GM19467 (cell line): ENCODE measurements around the gene NXPH3.

Source experiments
- ATAC-seq: cut with Tn5 transposase; IDR thresholded peaks from one replicate; pipeline ENCODE4 v1.9.1; 2021; ENCODE audit warnings: mild to moderate bottlenecking, moderate library complexity; ENCODE audit not compliant: unreplicated experiment

NXPH3 gene

GRCh38 chr17:49618028-49618611 lies 42.4 kb downstream of the NXPH3 start:
- no peak for ATAC-seq

GRCh38 chr17:49621420-49621819 lies 45.7 kb downstream of the NXPH3 start:
- no peak for ATAC-seq

DNA sequence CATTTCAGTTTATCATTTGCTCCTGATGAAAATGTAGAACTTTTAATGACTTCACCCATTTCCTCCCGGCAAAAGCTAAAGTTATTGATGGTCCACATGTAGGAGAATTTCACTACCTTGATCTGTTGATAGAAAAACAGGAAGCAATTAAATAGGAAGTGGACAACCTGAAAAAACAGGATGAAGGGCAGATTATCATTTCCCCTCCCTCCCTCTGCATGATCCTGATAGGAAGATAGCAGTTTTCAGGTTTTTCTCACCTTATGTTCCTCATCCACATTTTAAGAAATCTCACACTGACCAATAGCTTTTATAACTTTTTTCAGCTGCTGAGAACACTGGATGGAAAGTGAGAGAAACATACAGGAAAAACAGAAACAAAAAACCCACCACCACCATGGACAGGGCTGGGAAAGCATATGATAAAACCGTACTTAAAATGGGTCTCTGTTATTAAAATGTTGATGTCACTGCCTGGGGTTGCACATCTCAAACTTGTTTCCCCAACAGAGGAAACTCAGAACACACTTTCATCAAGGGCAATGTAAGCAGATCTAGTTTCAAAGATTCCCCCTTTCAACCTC lies 46.4 kb downstream of the NXPH3 start:
- ATAC-seq: no peak

- no peak for ATAC-seq
These were observed 49.2 kb downstream of the NXPH3 start for GRCh38 chr17:49624896-49625295.

DNA sequence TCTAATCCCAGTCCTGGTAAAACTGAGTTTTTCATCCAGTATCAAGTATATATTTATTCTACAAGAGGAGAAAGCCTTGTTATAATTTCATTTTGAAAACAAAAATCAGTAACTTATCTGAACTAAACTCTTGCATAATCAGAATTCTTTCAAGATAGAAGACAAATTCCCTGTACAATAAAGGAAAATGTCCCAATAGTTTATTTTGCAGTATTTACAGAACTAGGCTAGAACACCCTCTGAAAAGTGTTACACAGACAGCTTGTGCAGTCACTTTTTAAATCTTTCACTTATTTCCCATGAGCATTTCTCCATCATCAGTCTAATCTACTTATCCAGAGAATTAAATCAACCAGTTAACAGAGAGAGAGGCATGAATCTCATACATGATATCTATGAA lies 53.8 kb downstream of the NXPH3 start:
- no peak for ATAC-seq

DNA sequence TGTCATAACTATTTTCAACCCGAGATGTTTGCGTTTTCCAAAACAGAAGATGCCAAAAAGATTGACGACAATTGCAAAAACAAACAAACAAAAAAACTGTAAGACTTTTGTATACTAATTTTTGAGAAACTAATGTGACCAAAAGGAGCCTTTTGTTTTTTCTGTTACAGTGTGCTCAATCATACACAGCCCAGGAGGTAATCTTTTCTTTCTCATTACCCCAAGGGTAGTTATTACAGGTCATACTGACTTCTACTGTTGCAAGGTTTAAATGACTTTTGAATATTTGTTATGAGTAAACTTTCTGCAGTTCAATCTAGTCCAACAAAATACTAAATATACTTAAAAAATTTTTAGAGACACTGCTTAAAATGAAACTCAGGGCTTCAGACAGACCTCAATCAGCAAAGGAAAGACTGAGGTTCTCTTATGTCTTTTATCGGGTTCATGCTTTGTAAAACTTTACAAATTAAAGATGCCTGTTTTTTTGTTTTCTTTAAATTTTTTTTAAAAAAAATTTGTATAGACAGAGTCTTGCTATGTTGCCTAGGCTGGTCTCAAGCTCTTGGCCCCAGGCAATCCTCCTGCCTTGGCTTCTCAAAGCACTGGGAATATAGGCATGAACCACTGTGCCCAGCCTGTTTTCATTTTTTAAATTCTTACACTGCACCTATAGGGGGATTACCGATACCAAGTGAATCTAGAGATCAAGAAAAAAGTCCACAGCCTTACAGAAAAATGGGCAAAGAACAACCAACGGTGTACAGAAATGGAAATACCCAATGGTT lies 54.6 kb downstream of the NXPH3 start:
- ATAC-seq: no peak

GRCh38 chr17:49631496-49631895 lies 55.8 kb downstream of the NXPH3 start:
- ATAC-seq: no peak
